ENCODE measurements around the gene MED12L.

MED12L gene

DNA sequence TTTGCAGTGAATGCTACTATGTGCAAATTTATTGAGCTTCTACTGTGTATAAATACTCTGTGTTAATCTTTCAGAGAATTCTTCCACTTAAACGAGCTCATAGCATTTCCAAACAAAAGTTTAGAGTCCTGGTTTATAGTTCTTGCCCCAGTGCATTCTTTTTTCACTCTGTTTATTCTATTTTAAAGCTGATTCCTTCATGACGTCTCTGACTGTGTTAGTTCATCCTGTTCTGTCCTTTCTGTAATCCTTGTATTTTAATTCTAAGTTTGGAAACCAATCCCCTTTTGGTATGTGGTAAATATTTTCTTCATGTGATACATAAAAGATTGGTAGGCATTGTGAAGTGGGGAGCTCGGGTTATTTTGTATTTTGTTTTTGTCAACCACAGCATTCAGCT, 174.2 kb downstream of the MED12L start:
- DNase-seq, result no peak

DNA sequence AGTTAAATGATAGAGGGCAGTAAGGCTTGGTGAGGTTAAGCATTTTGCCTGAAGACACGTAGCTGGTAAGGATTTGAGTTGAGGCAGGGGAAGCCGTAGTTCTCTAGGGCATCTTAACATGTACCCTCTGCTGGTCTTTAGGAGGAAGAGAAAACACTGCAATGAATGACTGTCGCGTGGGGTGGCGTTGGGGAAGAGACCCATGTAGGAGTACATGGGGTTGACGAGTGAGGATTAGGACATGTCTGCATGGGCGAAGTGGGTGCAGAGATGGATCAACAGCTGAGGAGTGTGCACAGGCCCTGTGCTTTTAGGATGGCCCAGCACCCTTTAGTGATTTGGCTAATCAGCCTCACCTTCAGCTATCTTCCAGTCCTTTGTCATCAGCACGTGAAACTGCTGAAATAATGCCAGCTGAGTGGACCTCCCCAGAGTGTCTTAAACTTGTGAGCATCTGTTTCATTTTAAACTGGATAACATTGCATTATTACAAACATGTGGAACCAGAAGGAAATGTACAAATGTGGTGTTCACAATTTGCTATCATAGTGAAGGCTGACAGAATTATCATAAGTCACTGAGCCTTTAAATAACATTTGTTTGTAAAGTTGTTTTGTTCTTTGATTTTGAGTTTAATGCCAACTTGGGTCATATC, 177.5 kb downstream of the MED12L start:
- DNase-seq, result no peak

- no peak for DNase-seq
These were observed 179.1 kb downstream of the MED12L start for GRCh38 chr3:151264605-151265004.

GRCh38 chr3:151265166-151265565, 179.7 kb downstream of the MED12L start:
- no peak for DNase-seq

- peak; percentile 20 for DNase-seq
These were observed 180.4 kb downstream of the MED12L start for GRCh38 chr3:151265866-151266265.

DNA sequence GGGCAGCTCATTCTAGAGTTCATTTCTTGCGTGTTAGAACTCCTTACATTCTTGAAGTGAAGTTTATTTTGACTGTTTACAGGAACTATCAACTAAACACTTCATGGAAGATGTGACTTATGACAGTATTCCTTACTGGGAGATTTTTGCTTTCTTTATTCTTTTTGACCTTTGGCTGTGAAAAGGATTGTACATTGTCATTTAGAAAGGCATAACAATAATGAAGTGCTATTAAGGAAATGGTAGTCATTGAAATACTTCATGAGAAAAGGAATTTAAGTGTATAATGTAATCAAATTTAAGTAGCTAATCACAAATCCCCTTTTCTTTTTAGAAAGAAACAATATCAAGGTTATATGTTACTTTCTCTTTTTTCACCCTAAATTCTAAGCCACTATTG, 181.6 kb downstream of the MED12L start:
- DNase-seq, result no peak

GRCh38 chr3:151268267-151269235, 183.1 kb downstream of the MED12L start:
- no peak for DNase-seq

DNA sequence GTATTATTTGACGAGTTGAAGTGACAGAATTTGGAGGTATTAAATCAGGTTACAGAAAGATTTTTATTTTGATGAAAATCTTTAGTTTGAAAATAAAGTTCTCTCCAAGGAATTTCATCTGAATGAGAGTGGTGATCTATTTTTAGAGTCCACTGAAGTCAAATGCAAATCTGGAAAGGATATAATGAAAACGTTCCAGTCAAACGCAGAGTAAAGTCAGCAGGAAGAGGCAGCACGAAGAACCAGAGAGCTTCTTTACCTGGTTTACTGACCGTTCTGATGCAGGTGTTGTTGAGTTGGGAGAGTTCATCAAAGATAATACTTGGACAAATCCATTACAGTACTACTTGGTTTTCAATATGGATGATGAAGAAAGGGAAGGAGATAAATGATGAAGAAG, 184.2 kb downstream of the MED12L start:
- no peak for DNase-seq

GRCh38 chr3:151275091-151275490, 189.6 kb downstream of the MED12L start:
- DNase-seq, result no peak

GRCh38 chr3:151276038-151276686, 190.7 kb downstream of the MED12L start:
- DNase-seq, result no peak

DNA sequence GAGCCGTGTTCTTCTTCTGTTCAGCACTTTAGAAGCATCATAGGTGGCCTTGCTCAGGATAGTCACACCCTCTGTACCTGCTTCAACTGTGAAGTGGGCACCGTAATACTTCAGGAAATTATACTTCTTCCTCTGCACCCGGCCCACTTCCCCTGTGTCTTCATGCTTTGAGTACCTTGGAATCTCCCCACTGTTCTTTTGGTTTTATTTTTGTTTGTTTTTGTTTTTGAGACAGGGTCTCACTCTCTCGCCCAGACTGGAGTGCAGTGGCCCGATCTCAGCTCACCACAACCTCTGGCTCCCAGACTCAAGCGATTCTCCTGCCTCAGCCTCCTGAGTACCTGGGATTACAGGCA, 191.2 kb downstream of the MED12L start:
- no peak for DNase-seq

- peak; percentile 44 for DNase-seq
These were observed 192.8 kb downstream of the MED12L start, which contains the start of gene P2RY14 for GRCh38 chr3:151278230-151278629. Gene P2RY14, minus strand, starts transcription at chr3:151278542. Its CDS starts 64,226 bp downstream, at chr3:151214316.

DNA sequence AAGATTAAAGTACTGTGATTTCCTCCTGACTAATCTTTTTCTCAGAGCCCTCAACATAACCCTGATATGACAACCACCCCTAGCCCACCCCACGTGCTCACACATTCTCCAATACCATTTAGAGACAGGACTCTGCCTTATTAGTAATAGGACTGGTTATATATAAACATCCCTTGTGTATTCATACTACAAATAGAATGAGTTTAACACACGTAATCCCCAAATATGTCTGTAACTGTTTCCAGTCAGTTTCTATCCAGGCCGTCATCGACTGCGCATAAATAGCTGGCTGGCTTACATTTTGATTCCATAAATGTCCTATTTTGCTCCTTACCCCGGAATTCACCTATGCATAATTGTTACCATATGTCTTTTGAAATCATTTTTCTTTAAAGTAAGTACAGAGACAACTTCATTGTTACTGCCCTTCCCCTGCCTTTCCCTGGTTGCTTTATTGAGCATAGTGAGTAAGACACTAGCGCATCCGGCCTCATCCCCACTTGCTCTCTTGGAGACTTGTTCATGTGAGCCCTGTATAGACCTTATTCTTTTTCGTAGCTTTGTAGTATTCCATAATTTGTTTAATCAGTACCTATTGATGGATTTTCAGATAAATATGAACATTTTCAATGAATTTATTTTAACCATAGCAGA, 196.3 kb downstream of the MED12L start:
- no peak for DNase-seq

DNA sequence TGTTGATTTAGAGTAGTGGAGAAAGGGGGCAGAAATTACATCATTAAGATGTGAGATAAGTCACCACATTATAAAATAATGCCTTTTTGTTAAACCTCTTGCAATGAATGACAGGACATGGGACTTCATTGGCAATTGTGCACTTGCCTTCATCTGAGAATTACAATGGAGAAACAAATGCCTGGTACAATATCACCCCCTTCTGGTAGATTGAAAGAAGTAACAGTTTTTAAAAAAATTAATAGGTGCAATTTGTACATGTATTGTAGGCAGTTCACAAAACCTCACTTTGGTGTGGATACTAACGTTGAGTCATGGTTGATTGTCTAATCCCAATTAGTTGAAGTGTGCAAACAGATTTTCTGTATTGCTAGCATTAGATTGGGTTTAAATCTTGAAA, 197.5 kb downstream of the MED12L start:
- DNase-seq, result peak; percentile 73

DNA sequence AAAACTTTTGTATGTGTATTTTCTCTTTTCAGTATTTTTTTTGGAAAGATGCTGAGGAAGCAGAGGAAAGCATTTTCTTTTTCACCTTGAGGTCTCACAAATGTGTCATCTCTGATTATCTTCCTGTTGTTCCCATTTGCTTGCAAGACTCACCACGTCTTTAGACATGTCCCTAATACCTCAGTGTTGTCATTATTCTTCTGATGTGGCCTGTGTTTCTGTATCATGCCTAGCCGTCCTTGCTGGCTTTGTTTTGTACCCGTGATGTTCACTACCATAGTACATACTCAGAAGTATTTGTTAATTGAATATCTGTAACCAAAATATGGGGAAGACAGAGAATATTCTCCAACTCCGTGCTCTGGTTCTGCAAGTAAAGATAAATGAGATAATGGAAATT, 197.9 kb downstream of the MED12L start:
- no peak for DNase-seq

DNA sequence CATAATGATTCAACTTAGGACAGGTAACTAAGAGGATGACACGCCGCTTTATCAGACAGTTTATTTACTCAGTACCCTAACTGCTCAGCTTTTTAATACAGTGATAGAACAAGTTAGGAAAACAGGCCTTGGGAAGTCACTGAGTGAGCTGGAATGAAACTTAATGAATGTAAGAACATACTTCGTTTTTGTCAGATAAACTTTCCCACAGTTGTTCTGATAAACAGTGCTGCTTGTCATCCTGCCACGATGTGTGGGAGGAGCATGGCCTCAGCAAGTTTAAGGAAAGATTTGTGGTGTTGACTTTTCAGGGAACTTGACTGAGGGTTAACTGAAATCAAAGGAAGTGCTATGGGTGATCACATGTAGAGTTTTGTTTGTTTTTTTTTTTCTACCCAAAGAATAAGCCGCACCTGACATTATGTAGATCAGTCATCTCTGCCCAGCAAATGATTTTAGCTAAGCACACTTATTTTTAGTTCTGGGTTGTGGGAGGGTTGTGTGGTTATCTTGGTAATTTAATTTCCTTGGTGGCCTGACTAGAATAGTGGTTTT, 198.5 kb downstream of the MED12L start:
- DNase-seq, result no peak

GRCh38 chr3:151285940-151286339, 200.5 kb downstream of the MED12L start:
- DNase-seq, result no peak

DNA sequence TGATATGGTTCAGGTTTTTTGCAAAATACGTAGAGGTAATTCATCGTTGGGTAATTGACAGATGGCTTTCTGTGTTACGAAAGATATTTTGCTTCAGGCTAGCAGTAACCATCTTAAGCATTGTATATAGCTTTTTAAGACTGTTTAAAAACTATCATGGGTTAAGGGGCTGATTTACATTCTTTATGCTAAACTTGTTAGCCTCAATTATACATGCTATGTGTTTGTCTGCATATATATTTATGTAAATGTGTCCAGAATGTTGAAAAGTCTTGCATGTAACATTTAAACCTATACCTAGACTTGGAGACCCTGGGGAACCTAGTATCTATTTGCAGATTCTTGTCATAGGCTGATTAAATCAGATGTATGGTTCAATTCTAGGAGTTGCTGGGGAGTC, 204.0 kb downstream of the MED12L start:
- DNase-seq, result no peak

- peak; percentile 7 for DNase-seq
These were observed 205.2 kb downstream of the MED12L start for GRCh38 chr3:151290673-151291072.

- DNase-seq, result no peak
These were observed 207.7 kb downstream of the MED12L start for GRCh38 chr3:151293127-151293526.

GRCh38 chr3:151296226-151296625, 210.8 kb downstream of the MED12L start:
- no peak for DNase-seq

DNA sequence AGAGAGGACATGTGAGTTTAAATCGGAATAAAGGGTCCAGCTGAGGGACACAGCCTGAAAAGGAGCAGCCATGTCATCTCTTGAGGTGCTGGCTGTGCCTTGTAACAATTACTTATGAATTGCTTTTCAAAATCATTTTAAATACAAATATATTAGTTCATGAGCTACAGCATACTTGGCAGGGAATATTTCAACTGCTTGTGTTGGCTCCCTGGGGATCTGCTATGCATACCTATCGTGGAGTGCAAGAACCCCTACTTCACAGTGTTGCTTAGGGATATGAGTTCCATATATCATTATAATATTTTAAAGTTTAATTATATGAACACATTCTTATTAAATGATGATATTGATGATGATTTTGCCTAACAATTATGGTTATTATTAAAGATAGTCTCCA, 212.0 kb downstream of the MED12L start:
- no peak for DNase-seq

DNA sequence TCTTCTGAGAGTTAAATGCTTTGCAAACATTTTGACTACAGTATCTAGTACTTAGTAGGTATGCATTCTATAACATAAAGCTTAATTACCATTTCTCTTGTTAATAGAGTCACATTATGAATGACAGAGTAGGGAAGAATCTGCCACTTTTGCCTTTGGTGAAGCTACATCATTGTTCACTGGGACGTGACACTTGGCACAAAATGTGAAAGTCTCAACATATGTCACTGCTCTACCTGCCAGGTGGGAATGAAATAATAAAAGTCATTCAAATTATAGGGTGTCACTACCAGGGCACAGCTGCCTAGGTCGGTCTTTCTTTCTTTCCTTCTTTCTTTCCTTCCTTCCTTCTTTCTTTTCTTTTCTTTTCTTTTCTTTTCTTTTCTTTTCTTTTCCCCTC, 213.5 kb downstream of the MED12L start:
- DNase-seq, result no peak

All from midbrain (tissue), 1 donor.